GM12878 (cell line): Measurements from ENCODE around the gene INSC. TPM values are rescaled to one million over a fixed set of nuclear protein-coding genes. Genes with fewer than 3 reads are reported as not detected.

Experiments
- ATAC-seq: fragments of 200-7000 bp; cut with Tn5 transposase; 3 replicates; pipeline ENCODE4 v1.9.1; 2020; ENCODE audit warnings: mild to moderate bottlenecking, moderate library complexity
- BruUV-seq: library from RNA; stranded (reverse); fragments of 400-500 nt; replicated peaks from 2 replicates; lab custom pipeline; 2021; lab: Mats Ljungman, UMichigan
- CTCF ChIA-PET: fragments of 300-600 bp; sonication (Branson Sonifier 250); formaldehyde crosslinking; extraction: SDS; loops from one replicate; lab custom pipeline; 2021; ENCODE audit warnings: inconsistent platforms; lab: Yijun Ruan, JAX
- POLR2A ChIA-PET: fragments of 350-600 bp; formaldehyde crosslinking; extraction: SDS; loops from one replicate; lab custom pipeline; 2021; ENCODE audit warnings: inconsistent platforms; lab: Charles Lee
- RAD21 ChIA-PET: fragments of 300-600 bp; sonication (Branson Sonifier 250); formaldehyde crosslinking; loops from one replicate; lab custom pipeline; 2023; ENCODE audit warnings: antibody characterized with exemption; ENCODE audit not compliant: unreplicated experiment; lab: Charles Lee
- SMC1A ChIA-PET: fragments of 300-600 bp; sonication (Branson Sonifier 250); formaldehyde crosslinking; loops from one replicate; lab custom pipeline; 2023; ENCODE audit not compliant: unreplicated experiment, uncharacterized antibody; lab: Charles Lee
- DNase-seq: peaks from one replicate; pipeline ENCODE4 v3.0.0-alpha.2; 2011; ENCODE audit warnings: low read depth, low spot score
- FAIRE-seq: peaks from 3 replicates; lab custom pipeline; 2011; peaks lifted over from hg19 to GRCh38; lab: Jason Lieb, UNC
- H2AFZ ChIP-seq: 2 replicates; pipeline ENCODE4 v1.6.0; 2011; ENCODE audit warnings: low read depth, low read length, control low read depth; ENCODE audit not compliant: control insufficient read depth
- H3K27ac ChIP-seq: 2 replicates; pipeline ENCODE4 v1.5.1; 2011; ENCODE audit warnings: control low read depth; ENCODE audit not compliant: control insufficient read depth, insufficient read depth
- H3K27me3 ChIP-seq, 2 experiments: replicated peaks in 1 of 2; 2 replicates each; pipeline versions ENCODE4 v1.6.0 to v1.6.1; 2011; ENCODE audit warnings: low read length in 1 of 2; ENCODE audit not compliant: control insufficient read depth in 2 of 2, insufficient read depth in 2 of 2
- H3K36me3 ChIP-seq, 2 experiments: 2 replicates each; pipeline ENCODE4 v1.5.1; 2011; ENCODE audit warnings: low read length in 1 of 2; ENCODE audit not compliant: control insufficient read depth in 2 of 2, insufficient read depth in 2 of 2
- H3K4me1 ChIP-seq: 2 replicates; pipeline ENCODE4 v1.6.1; 2011; ENCODE audit warnings: mild to moderate bottlenecking, low read length, moderate library complexity, mixed read lengths; ENCODE audit not compliant: control insufficient read depth, insufficient read depth
- H3K4me2 ChIP-seq: 2 replicates; pipeline ENCODE4 v1.6.0; 2011; ENCODE audit warnings: control low read depth; ENCODE audit not compliant: control insufficient read depth, insufficient read depth
- H3K4me3 ChIP-seq: fragments of 200-600 bp; sonication (generic); 2 replicates; pipeline ENCODE4 v1.5.1; 2016
- H3K79me2 ChIP-seq: 2 replicates; pipeline ENCODE4 v1.6.0; 2011; ENCODE audit warnings: low read length; ENCODE audit not compliant: control insufficient read depth, insufficient read depth
- H3K9ac ChIP-seq: 2 replicates; pipeline ENCODE4 v1.8.0; 2011; ENCODE audit warnings: low read length, control low read depth, mixed read lengths; ENCODE audit not compliant: control insufficient read depth, insufficient read depth
- H3K9me3 ChIP-seq: replicated peaks from 3 replicates; pipeline ENCODE4 v1.5.1; 2011; ENCODE audit warnings: mild to moderate bottlenecking, low read length; ENCODE audit not compliant: control insufficient read depth, insufficient read depth
- H4K20me1 ChIP-seq: 2 replicates; pipeline ENCODE4 v1.6.0; 2011; ENCODE audit not compliant: control insufficient read depth, insufficient read depth
- BCL3 ChIP-seq: IDR thresholded peaks from 2 replicates; pipeline ENCODE4 v1.6.1; 2011; ENCODE audit warnings: borderline replicate concordance, low read depth, mild to moderate bottlenecking, moderate library complexity, low read length; ENCODE audit not compliant: insufficient read depth, poor library complexity, severe bottlenecking
- BRCA1 ChIP-seq: IDR thresholded peaks from 2 replicates; pipeline ENCODE4 v1.6.1; 2011; ENCODE audit warnings: low read depth, low read length, improper control_type of control experiment
- MTA2 ChIP-seq: fragments of 450-650 bp; IDR thresholded peaks from 2 replicates; pipeline ENCODE4 v1.6.1; 2016; ENCODE audit warnings: low read depth, mild to moderate bottlenecking, moderate library complexity
- NFIC ChIP-seq: IDR thresholded peaks from 2 replicates; pipeline ENCODE4 v1.6.1; 2012; ENCODE audit warnings: low read depth, mild to moderate bottlenecking, inconsistent platforms, low read length, moderate library complexity
- SREBF1 ChIP-seq: IDR thresholded peaks from 2 replicates; pipeline ENCODE4 v1.6.1; 2012; ENCODE audit warnings: mild to moderate bottlenecking, low read length
- STAT3 ChIP-seq: IDR thresholded peaks from 2 replicates; pipeline ENCODE4 v1.6.1; 2011; ENCODE audit warnings: low read depth, low read length, improper control_type of control experiment
- SUPT20H ChIP-seq: IDR thresholded peaks from 2 replicates; pipeline ENCODE4 v1.6.1; 2011; ENCODE audit warnings: low read depth, mild to moderate bottlenecking, low read length, moderate library complexity, borderline replicate concordance; ENCODE audit not compliant: control insufficient read depth
- TCF12 ChIP-seq: IDR thresholded peaks from 2 replicates; pipeline ENCODE4 v1.6.1; 2011; ENCODE audit warnings: low read depth, mild to moderate bottlenecking, low read length
- ZBTB40 ChIP-seq: fragments of 450-650 bp; IDR thresholded peaks from 2 replicates; pipeline ENCODE4 v1.6.1; 2016; ENCODE audit warnings: mild to moderate bottlenecking, moderate library complexity, borderline replicate concordance
- WGBS: methylation state at CpG from one replicate; pipeline ENCODE4 v1.1.6; 2016; ENCODE audit warnings: low lambda C conversion rate; ENCODE audit not compliant: insufficient replicate concordance, insufficient coverage; ENCODE audit errors: missing lambda C conversion rate; 5-methylcytosine and 5-hydroxymethylcytosine counted together
- in situ Hi-C: fragments of 300-500 bp; cut with MboI; formaldehyde crosslinking; loops from 9 replicates; pipeline ENCODE4 v1.14.3; 2018; ENCODE audit warnings: mixed read lengths
- intact Hi-C: fragments of 100-400 bp; cut with micrococcal nuclease; formaldehyde crosslinking; loops from one replicate; pipeline ENCODE4 v1.14.2; 2022; ENCODE audit not compliant: unreplicated experiment
- polyA plus RNA-seq, 11 experiments: library from polyadenylated mRNA; depleted of rRNA in 4 of 11; unstranded in 6 of 11; stranded (reverse) in 5 of 11; fragments of >200 nt; fragmentation: Nextera tagmentation in 4 of 11; fragmentation: Illumina TruSeq in 1 of 11; extraction: Ambion mirVana in 4 of 11; extraction: Trizol in 1 of 11; gene quantifications; 1 replicate in 1 of 11; 2 replicates in 10 of 11; pipeline versions ENCODE4 v1.2.1 to v1.2.3, GENCODE V29; 2011 to 2016; ENCODE audit warnings: inconsistent platforms in 2 of 11, missing spikeins in 2 of 11, low read depth in 1 of 11
- total RNA-seq, 4 experiments: library from RNA; depleted of rRNA in 3 of 4; stranded (reverse); fragments of >200 nt in 3 of 4; fragmentation: Illumina TruSeq in 1 of 4; extraction: Trizol in 1 of 4; gene quantifications; 2 replicates each; pipeline versions ENCODE4 v1.2.1 to v1.2.3, GENCODE V29; 2013 to 2021
- TF ChIP-seq, protein P1 (sequence below): fragments of 450-650 bp; conservative IDR thresholded peaks from 2 replicates; pipeline ENCODE4 v1.6.1; 2017; ENCODE audit warnings: mild to moderate bottlenecking, moderate library complexity

The INSC gene
- total and polyA plus RNA-seq, 10 of the 15 experiments (the other 5 are each of a cell fraction or from before 2014, with no cell fraction given), result 0.13 to 0.33 TPM; not detected in 8

- TF ChIP-seq ZBTB40 (no peak), BCL3 (no peak), TCF12 (no peak)
Measured at GRCh38 chr11:15282754-15283153, 168.0 kb downstream of the INSC start (continued).

DNA sequence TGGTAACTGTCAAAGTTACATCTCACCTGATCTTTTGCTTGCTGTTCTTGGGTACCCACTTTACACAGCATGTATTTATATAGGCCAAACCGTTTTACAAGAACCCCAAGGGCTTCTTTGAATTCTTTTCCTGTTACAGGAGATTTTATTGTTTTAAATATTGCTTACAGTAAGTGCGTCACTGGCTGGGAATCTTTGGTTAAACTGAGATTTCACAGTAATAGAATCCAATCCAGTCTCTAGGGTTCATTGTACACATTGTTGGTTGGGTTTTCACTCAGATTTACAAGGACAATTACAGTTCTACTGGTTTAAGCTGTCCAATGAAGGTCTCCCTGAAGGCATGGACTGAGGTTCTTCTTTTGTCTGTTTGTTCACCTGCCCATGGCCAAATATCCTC is 171.7 kb downstream of the INSC start:
- H3K4me2 ChIP-seq, result no peak overlapping the region
- no peaks in the 10 kb centered on the region for H3K79me2 ChIP-seq
- ChIA-PET POLR2A (no interaction called here), SMC1A (no interaction called here), RAD21 (no interaction called here), CTCF (no interaction called here)
- no peaks in the 10 kb centered on the region for H3K4me1 ChIP-seq
- in situ Hi-C loops, result no loop called here
- 39% methylated on average over 2 of the region's 2 CpGs for WGBS
- no TSS peak for BruUV-seq
- H4K20me1 ChIP-seq, result no peaks in the 10 kb centered on the region
- H3K36me3 ChIP-seq, result no peaks in the 10 kb centered on the region
- DNase-seq (no peak), FAIRE-seq (no peak), ATAC-seq (no peak)
- no peak overlapping the region for H2AFZ ChIP-seq
- TF ChIP-seq, protein P1, sequence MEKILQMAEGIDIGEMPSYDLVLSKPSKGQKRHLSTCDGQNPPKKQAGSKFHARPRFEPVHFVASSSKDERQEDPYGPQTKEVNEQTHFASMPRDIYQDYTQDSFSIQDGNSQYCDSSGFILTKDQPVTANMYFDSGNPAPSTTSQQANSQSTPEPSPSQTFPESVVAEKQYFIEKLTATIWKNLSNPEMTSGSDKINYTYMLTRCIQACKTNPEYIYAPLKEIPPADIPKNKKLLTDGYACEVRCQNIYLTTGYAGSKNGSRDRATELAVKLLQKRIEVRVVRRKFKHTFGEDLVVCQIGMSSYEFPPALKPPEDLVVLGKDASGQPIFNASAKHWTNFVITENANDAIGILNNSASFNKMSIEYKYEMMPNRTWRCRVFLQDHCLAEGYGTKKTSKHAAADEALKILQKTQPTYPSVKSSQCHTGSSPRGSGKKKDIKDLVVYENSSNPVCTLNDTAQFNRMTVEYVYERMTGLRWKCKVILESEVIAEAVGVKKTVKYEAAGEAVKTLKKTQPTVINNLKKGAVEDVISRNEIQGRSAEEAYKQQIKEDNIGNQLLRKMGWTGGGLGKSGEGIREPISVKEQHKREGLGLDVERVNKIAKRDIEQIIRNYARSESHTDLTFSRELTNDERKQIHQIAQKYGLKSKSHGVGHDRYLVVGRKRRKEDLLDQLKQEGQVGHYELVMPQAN, result no peak
- no peak for TF ChIP-seq SUPT20H
- no peak for TF ChIP-seq NFIC
- TF ChIP-seq BRCA1, result no peak
- no peak for TF ChIP-seq MTA2
- no peak for TF ChIP-seq ZBTB40
- TF ChIP-seq SREBF1, result no peak
- TF ChIP-seq STAT3, result no peak
- H3K27ac ChIP-seq, result no peak overlapping the region
- H3K4me3 ChIP-seq, result no peak overlapping the region
- no peaks in the 10 kb centered on the region for H3K27me3 ChIP-seq
- H3K9me3 ChIP-seq, result no peaks in the 10 kb centered on the region
- intact Hi-C loops, result no loop called here
- no peak overlapping the region for H3K9ac ChIP-seq
